Measurements from ENCODE around the gene CER1. TPM values are rescaled to one million over a fixed set of nuclear protein-coding genes. Genes with fewer than 3 reads are reported as not detected.
"Not testable (repeated sequence)": the region's sequence is repeated elsewhere in the genome, so short reads cannot be mapped to it uniquely, and the experiment has no call there.

CER1 gene
- total RNA-seq, 1 donor from 2014 or later = 0.30 TPM

GRCh38 chr9:14715102-14715501 is 7.4 kb downstream of the CER1 start:
- no peak for DNase-seq

- DNase-seq = no peak
Measured at GRCh38 chr9:14713187-14713767, 9.3 kb downstream of the CER1 start.

GRCh38 chr9:14710804-14711203 is 11.7 kb downstream of the CER1 start:
- DNase-seq = no peak

GRCh38 chr9:14706530-14707140 is 15.9 kb downstream of the CER1 start:
- no peak for DNase-seq

- no peak for DNase-seq
Measured at GRCh38 chr9:14705079-14705478, 17.5 kb downstream of the CER1 start.

GRCh38 chr9:14704281-14704680 is 18.3 kb downstream of the CER1 start:
- DNase-seq = no peak

- DNase-seq = peak; percentile 68
Measured at GRCh38 chr9:14702200-14702720, 20.3 kb downstream of the CER1 start.

GRCh38 chr9:14693251-14693861 is 29.2 kb downstream of the CER1 start, which contains the start of gene ZDHHC21:
ZDHHC21 (minus strand) TSS chr9:14693432; CDS start chr9:14674340, 19,092 bp downstream.
- DNase-seq = no peak

- DNase-seq = no peak
Measured at GRCh38 chr9:14692470-14693250, 29.9 kb downstream of the CER1 start.

- no peak for DNase-seq
Measured at GRCh38 chr9:14690948-14691730, 31.4 kb downstream of the CER1 start.

- no peak for DNase-seq
Measured at GRCh38 chr9:14687042-14687719, 35.4 kb downstream of the CER1 start.

- no peak for DNase-seq
Measured at GRCh38 chr9:14686168-14686567, 36.4 kb downstream of the CER1 start.

GRCh38 chr9:14682616-14683015 is 39.9 kb downstream of the CER1 start:
- DNase-seq = not testable (repeated sequence)

GRCh38 chr9:14678776-14679175 is 43.8 kb downstream of the CER1 start:
- no peak for DNase-seq

GRCh38 chr9:14677872-14678271 is 44.7 kb downstream of the CER1 start:
- no peak for DNase-seq

GRCh38 chr9:14677396-14677795 is 45.1 kb downstream of the CER1 start:
- DNase-seq = no peak

GRCh38 chr9:14674630-14675029 is 47.9 kb downstream of the CER1 start:
- DNase-seq = no peak

GRCh38 chr9:14671377-14671776 is 51.2 kb downstream of the CER1 start:
- no peak for DNase-seq

GRCh38 chr9:14670718-14671117 is 51.8 kb downstream of the CER1 start:
- no peak for DNase-seq
